OCI-LY1 (cell line): ENCODE measurements around the gene TIGD2.
A peak's percentile ranks its signal among the peaks of the same experiment; 100 is the strongest.

Source experiments
- CTCF ChIP-seq: fragments of 200-600 bp; sonication (generic), shearing (Covaris generic); IDR thresholded peaks from 2 replicates; pipeline ENCODE4 v1.5.1; 2017; ENCODE audit warnings: mild to moderate bottlenecking, antibody characterized with exemption, low read length, moderate library complexity, mixed read lengths
- EZH2 ChIP-seq: fragments of 200-600 bp; sonication (generic), shearing (Covaris generic); IDR thresholded peaks from 2 replicates; pipeline ENCODE4 v1.8.0; 2017; ENCODE audit warnings: borderline replicate concordance, mixed run types, mild to moderate bottlenecking, antibody characterized with exemption, low read length, moderate library complexity, mixed read lengths

DNA sequence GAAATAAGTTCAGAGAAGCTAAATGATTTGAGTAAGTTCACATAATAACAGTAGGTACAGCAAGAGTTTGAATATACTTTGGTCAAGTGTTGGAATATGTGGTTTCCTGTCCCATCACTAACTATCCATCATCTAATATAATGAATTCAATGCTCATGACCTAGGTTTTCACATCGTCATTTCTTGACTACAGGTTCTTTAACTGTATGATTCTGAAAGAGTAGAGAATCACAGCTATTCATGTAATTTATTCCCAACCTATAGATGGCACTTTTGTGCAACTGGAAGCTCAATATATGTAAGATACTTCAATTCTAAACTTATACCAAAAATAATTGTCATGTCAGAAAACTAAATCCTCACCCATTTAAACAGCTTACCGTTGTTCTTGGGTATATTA lies 53.1 kb downstream of the TIGD2 start:
- TF ChIP-seq CTCF, result peak; percentile 10; the same call in 1 of the 2 replicates
- no peak for TF ChIP-seq EZH2
